RWPE1 (cell line): Measurements from ENCODE around the gene LPIN3.

Source experiments
- CTCF ChIA-PET: fragments of 350-600 bp; sonication (Branson Sonifier 250); formaldehyde crosslinking; extraction: SDS; loops from one replicate; lab custom pipeline; 2021; lab: Yijun Ruan, JAX
- POLR2A ChIA-PET: fragments of 400-600 bp; formaldehyde crosslinking; extraction: SDS; loops from one replicate; lab custom pipeline; 2020; ENCODE audit warnings: antibody characterized with exemption; ENCODE audit not compliant: low non-redundant PET; lab: Yijun Ruan, JAX
- DNase-seq: peaks from one replicate; pipeline ENCODE4 v3.0.0; 2012; ENCODE audit warnings: low spot score
- H3K27ac ChIP-seq: fragments of 450-650 bp; 2 replicates; pipeline ENCODE4 v1.5.1; 2017
- CTCF ChIP-seq: fragments of 450-650 bp; conservative IDR thresholded peaks from 2 replicates; pipeline ENCODE4 v1.5.1; 2017; ENCODE audit warnings: low read depth, mild to moderate bottlenecking

Gene LPIN3

GRCh38 chr20:41314386-41314785 lies 26.2 kb upstream of the LPIN3 start:
- TF ChIP-seq CTCF: no peak
- ChIA-PET POLR2A (no interaction called here), CTCF (interaction anchor here (0.7 kb wide), 1 partner anchor 157 kb away, joined by 3 read pairs; no protein-coding TSS in a partner anchor)
- no peak overlapping the region for H3K27ac ChIP-seq
- no peak for DNase-seq

- TF ChIP-seq CTCF: no peak
- DNase-seq: no peak
- ChIA-PET CTCF (interaction anchor here (0.6 to 1.1 kb wide), 4 partner anchors 18 to 1881 kb away, joined by 3 to 5 read pairs (median 3); no protein-coding TSS in a partner anchor), POLR2A (no interaction called here)
- H3K27ac ChIP-seq: no peak overlapping the region
These were observed 24.6 kb upstream of the LPIN3 start for GRCh38 chr20:41316051-41316450.

GRCh38 chr20:41316602-41317545 lies 23.7 kb upstream of the LPIN3 start:
- no peak for TF ChIP-seq CTCF
- ChIA-PET POLR2A (interaction anchor here (0.6 to 1.2 kb wide), 2 partner anchors 10 to 12 kb away, joined by 4 to 6 read pairs; no protein-coding TSS in a partner anchor), CTCF (interaction anchor here (0.6 to 2.3 kb wide), 6 partner anchors 18 to 1882 kb away, joined by 3 to 9 read pairs (median 3); no protein-coding TSS in a partner anchor)
- peak; percentile 95 for DNase-seq
- H3K27ac ChIP-seq: peak overlapping the region; percentile 94

GRCh38 chr20:41317546-41318270 lies 22.9 kb upstream of the LPIN3 start, which contains the start of gene ZHX3:
Gene ZHX3 (minus strand): TSS chr20:41317731. CDS start chr20:41204916, 112,815 bp downstream.
- peak; percentile 100 for DNase-seq
- ChIA-PET POLR2A (interaction anchor here (0.6 to 1.2 kb wide), 2 partner anchors 9 to 11 kb away, joined by 4 to 6 read pairs; no protein-coding TSS in a partner anchor), CTCF (interaction anchor here (1.2 to 2.3 kb wide), 3 partner anchors 56 to 145 kb away, joined by 3 to 9 read pairs (median 3); no protein-coding TSS in a partner anchor)
- no peak for TF ChIP-seq CTCF
- peak within 1 kb of the TSS; percentile 94 for H3K27ac ChIP-seq

- CTCF ChIA-PET: interaction anchor here (0.9 to 2.3 kb wide), 4 partner anchors 21 to 146 kb away, joined by 3 to 9 read pairs (median 4); no protein-coding TSS in a partner anchor
- DNase-seq: no peak
- no peak for TF ChIP-seq CTCF
- no peak overlapping the region; the same call in 1 of the 2 replicates for H3K27ac ChIP-seq
- POLR2A ChIA-PET: no interaction called here
These were observed 22.4 kb upstream of the LPIN3 start for GRCh38 chr20:41318271-41318649.
